Measurements from ENCODE around the gene KCNJ9. TPM values are rescaled to one million over a fixed set of nuclear protein-coding genes. Genes with fewer than 3 reads are reported as not detected.

The KCNJ9 gene
- total RNA-seq, 2 experiments from 2014 or later, result not detected

GRCh38 chr1:160127865-160128523 lies 46.7 kb downstream of the KCNJ9 start:
- H3K9me3 Mint-ChIP-seq, result no peaks in the 10 kb centered on the region
- DNase-seq (no peak), ATAC-seq (no peak)
- intact Hi-C loops (cut with micrococcal nuclease), result no loop called here
- peaks cover 11% of the 10 kb centered on the region for H3K27me3 Mint-ChIP-seq
- TF ChIP-seq CTCF (IDR thresholded peaks at IDR 0.05), result no peak
- H3K27ac Mint-ChIP-seq, result no peak overlapping the region
- POLR2A ChIA-PET, result no interaction called here
- H3K4me1 Mint-ChIP-seq (ENCODE audit: low read depth), result no peaks in the 10 kb centered on the region
- H3K36me3 Mint-ChIP-seq (ENCODE audit: low read depth), result no peaks in the 10 kb centered on the region
- H3K4me3 Mint-ChIP-seq, result no peak overlapping the region
- CTCF ChIA-PET, result interaction anchor here (0.8 to 1.4 kb wide), 4 partner anchors 27 to 163 kb away, joined by 3 to 5 read pairs (median 4); no protein-coding TSS in a partner anchor

GRCh38 chr1:160128636-160129035 lies 47.3 kb downstream of the KCNJ9 start:
- no peak for TF ChIP-seq CTCF (IDR thresholded peaks at IDR 0.05)
- H3K9me3 Mint-ChIP-seq, result no peaks in the 10 kb centered on the region
- peaks cover 11% of the 10 kb centered on the region for H3K27me3 Mint-ChIP-seq
- DNase-seq (no peak), ATAC-seq (no peak)
- intact Hi-C loops (cut with micrococcal nuclease), result no loop called here
- POLR2A ChIA-PET, result no interaction called here
- no peaks in the 10 kb centered on the region for H3K36me3 Mint-ChIP-seq (ENCODE audit: low read depth)
- H3K4me1 Mint-ChIP-seq (ENCODE audit: low read depth), result no peaks in the 10 kb centered on the region
- CTCF ChIA-PET, result interaction anchor here (0.8 to 1.4 kb wide), 3 partner anchors 28 to 163 kb away, joined by 3 to 5 read pairs (median 3); no protein-coding TSS in a partner anchor
- no peak overlapping the region for H3K27ac Mint-ChIP-seq
- H3K4me3 Mint-ChIP-seq, result no peak overlapping the region

GRCh38 chr1:160129046-160129445 lies 47.7 kb downstream of the KCNJ9 start:
- no peak for ATAC-seq
- no peak overlapping the region for H3K27ac Mint-ChIP-seq
- no peak for DNase-seq
- no peak overlapping the region for H3K4me3 Mint-ChIP-seq
- no peaks in the 10 kb centered on the region for H3K36me3 Mint-ChIP-seq (ENCODE audit: low read depth)
- no peaks in the 10 kb centered on the region for H3K4me1 Mint-ChIP-seq (ENCODE audit: low read depth)
- intact Hi-C loops (cut with micrococcal nuclease), result no loop called here
- POLR2A ChIA-PET, result no interaction called here
- no peaks in the 10 kb centered on the region for H3K9me3 Mint-ChIP-seq
- CTCF ChIA-PET, result interaction anchor here (0.8 kb wide), 1 partner anchor 162 kb away, joined by 3 read pairs; no protein-coding TSS in a partner anchor
- TF ChIP-seq CTCF (IDR thresholded peaks at IDR 0.05), result no peak
- peaks cover 11% of the 10 kb centered on the region for H3K27me3 Mint-ChIP-seq

- DNase-seq, result no peak
- Mint-ChIP-seq H3K27me3 (peaks cover 11% of the 10 kb centered on the region), H3K9me3 (no peaks in the 10 kb centered on the region), H3K4me3 (no peak overlapping the region), H3K27ac (no peak overlapping the region), H3K4me1 (ENCODE audit: low read depth) (no peaks in the 10 kb centered on the region), H3K36me3 (ENCODE audit: low read depth) (no peaks in the 10 kb centered on the region)
- intact Hi-C loops (cut with micrococcal nuclease), result no loop called here
- ATAC-seq, result no peak
- TF ChIP-seq CTCF (IDR thresholded peaks at IDR 0.05), result no peak
- POLR2A ChIA-PET, result no interaction called here
- CTCF ChIA-PET, result no interaction called here
Observed at GRCh38 chr1:160129558-160129957, 48.2 kb downstream of the KCNJ9 start.

GRCh38 chr1:160129966-160130365 lies 48.6 kb downstream of the KCNJ9 start:
- CTCF ChIA-PET, result no interaction called here
- TF ChIP-seq CTCF (IDR thresholded peaks at IDR 0.05), result no peak
- no peak for ATAC-seq
- Mint-ChIP-seq H3K27ac (no peak overlapping the region), H3K4me1 (ENCODE audit: low read depth) (no peaks in the 10 kb centered on the region), H3K9me3 (no peaks in the 10 kb centered on the region), H3K36me3 (ENCODE audit: low read depth) (no peaks in the 10 kb centered on the region), H3K4me3 (no peak overlapping the region), H3K27me3 (peaks cover 11% of the 10 kb centered on the region)
- intact Hi-C loops (cut with micrococcal nuclease), result no loop called here
- POLR2A ChIA-PET, result interaction anchor here (0.8 kb wide), 1 partner anchor 21 kb away, joined by 3 read pairs; no protein-coding TSS in a partner anchor
- no peak for DNase-seq
